Measurements from ENCODE around the gene TSPO.

The TSPO gene

GRCh38 chr22:43207386-43207785, 56.0 kb downstream of the TSPO start:
- POLR2A ChIA-PET: no interaction called here
- DNase-seq (ENCODE audit: extremely low spot score): no peak
- CTCF ChIA-PET: no interaction called here
- TF ChIP-seq, protein P1, sequence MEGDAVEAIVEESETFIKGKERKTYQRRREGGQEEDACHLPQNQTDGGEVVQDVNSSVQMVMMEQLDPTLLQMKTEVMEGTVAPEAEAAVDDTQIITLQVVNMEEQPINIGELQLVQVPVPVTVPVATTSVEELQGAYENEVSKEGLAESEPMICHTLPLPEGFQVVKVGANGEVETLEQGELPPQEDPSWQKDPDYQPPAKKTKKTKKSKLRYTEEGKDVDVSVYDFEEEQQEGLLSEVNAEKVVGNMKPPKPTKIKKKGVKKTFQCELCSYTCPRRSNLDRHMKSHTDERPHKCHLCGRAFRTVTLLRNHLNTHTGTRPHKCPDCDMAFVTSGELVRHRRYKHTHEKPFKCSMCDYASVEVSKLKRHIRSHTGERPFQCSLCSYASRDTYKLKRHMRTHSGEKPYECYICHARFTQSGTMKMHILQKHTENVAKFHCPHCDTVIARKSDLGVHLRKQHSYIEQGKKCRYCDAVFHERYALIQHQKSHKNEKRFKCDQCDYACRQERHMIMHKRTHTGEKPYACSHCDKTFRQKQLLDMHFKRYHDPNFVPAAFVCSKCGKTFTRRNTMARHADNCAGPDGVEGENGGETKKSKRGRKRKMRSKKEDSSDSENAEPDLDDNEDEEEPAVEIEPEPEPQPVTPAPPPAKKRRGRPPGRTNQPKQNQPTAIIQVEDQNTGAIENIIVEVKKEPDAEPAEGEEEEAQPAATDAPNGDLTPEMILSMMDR (IDR thresholded peaks at IDR 0.05; ENCODE audit: control extremely low read depth, extremely low read depth, low read depth, missing control alignments): no peak

GRCh38 chr22:43207849-43208702, 56.7 kb downstream of the TSPO start:
- no peak for DNase-seq (ENCODE audit: extremely low spot score)
- CTCF ChIA-PET: no interaction called here
- TF ChIP-seq, protein P1 (IDR thresholded peaks at IDR 0.05; ENCODE audit: control extremely low read depth, extremely low read depth, low read depth, missing control alignments): no peak
- POLR2A ChIA-PET: no interaction called here

DNA sequence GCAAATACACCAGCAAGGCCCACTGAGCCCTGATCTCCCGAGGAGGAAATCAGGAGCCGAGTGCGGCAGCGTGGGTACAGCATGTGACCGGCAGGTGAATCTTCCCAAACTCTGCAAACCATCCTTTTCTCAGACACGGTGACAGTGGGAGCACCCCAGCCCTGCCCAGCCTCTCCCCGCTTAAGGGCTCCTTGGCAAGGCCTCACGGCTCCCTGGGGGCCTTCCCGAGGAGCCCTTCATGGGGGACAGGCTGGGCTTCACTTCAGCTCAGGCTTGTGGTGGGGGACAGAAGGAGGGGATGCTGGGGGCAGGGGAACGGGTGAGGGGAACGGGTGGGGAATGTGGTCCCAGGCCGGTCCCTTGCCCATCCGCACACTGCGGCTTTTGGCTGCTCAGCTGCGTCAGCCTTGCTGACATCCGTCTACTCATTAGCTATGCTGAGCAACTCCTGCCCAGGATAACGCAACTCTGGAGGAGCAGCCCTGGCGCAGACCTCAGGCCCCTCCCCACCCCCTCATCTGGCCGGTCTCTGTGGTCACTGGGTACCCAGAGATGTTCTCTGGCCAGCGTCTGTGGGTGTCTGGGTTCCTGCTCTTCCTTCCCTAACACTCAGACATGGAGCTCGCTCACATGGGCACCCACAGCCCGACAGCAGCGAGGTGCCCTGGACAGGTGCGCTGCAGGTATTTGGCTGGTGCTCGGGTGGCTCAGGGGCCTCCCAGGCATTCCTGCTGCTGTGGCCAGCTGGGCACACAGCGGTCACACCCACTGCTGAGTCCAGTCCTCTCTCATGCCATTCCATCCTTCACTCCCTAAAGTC, 57.6 kb downstream of the TSPO start:
- DNase-seq (ENCODE audit: extremely low spot score): no peak
- ChIA-PET POLR2A (no interaction called here), CTCF (interaction anchor here (1.1 kb wide), 1 partner anchor 22 kb away, joined by 6 read pairs; no protein-coding TSS in a partner anchor)
- TF ChIP-seq, protein P1 (IDR thresholded peaks at IDR 0.05; ENCODE audit: control extremely low read depth, extremely low read depth, low read depth, missing control alignments): no peak

GRCh38 chr22:43209523-43209890, 58.1 kb downstream of the TSPO start:
- CTCF ChIA-PET: interaction anchor here (1.1 kb wide), 1 partner anchor 22 kb away, joined by 6 read pairs; no protein-coding TSS in a partner anchor
- no peak for DNase-seq (ENCODE audit: extremely low spot score)
- TF ChIP-seq, protein P1 (IDR thresholded peaks at IDR 0.05; ENCODE audit: control extremely low read depth, extremely low read depth, low read depth, missing control alignments): no peak
- POLR2A ChIA-PET: no interaction called here

GRCh38 chr22:43209971-43210370, 58.6 kb downstream of the TSPO start:
- TF ChIP-seq, protein P1 (IDR thresholded peaks at IDR 0.05; ENCODE audit: control extremely low read depth, extremely low read depth, low read depth, missing control alignments): no peak
- no peak for DNase-seq (ENCODE audit: extremely low spot score)
- ChIA-PET CTCF (interaction anchor here (1.1 kb wide), 1 partner anchor 21 kb away, joined by 6 read pairs; no protein-coding TSS in a partner anchor), POLR2A (no interaction called here)

DNA sequence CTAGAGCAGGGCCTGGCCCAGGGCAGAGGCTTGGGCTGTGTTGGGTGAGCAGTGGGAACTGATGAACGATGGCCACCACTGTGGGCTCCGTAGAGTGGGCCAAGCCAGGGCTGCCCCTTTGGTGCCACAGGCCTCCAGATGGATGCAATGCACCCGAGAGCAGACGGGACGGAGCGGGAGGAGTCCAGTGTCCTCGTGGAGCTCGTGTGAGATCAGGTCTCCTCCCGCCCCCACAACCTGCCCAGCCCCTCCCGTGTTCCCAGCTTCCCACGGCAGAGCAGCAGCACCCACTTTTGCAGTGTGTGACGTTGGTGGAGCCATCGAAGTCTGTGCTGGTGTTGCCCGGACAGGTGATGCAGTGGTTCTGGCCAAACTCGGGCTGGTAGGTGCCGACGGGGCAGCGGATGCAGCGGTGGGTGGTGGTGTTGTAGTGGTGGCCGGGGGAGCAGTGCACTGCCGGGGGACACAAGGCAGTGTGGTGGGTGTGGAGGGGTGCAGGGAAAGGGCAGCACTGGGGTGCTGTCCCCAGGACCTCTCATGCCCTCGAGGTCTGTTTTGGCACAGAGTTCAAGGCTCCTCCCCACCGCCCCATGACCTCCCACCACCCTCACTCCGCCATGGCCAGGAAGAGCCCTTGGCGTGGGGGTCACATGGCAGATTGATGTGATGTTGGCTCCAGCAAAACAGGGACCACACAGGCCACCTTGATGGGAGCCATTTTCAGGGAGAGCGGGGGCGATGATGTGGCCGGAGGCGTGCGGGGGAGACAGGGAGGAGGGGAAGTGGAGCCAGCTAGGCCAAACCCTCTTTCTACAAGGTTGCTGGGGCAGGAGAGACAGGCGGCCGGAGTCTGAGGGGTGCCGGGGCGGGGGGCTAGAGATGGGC, 59.5 kb downstream of the TSPO start:
- TF ChIP-seq, protein P1 (IDR thresholded peaks at IDR 0.05; ENCODE audit: control extremely low read depth, extremely low read depth, low read depth, missing control alignments): no peak
- CTCF ChIA-PET: no interaction called here
- no peak for DNase-seq (ENCODE audit: extremely low spot score)
- POLR2A ChIA-PET: no interaction called here
